ENCODE data around the gene SLC1A1.

Gene SLC1A1

DNA sequence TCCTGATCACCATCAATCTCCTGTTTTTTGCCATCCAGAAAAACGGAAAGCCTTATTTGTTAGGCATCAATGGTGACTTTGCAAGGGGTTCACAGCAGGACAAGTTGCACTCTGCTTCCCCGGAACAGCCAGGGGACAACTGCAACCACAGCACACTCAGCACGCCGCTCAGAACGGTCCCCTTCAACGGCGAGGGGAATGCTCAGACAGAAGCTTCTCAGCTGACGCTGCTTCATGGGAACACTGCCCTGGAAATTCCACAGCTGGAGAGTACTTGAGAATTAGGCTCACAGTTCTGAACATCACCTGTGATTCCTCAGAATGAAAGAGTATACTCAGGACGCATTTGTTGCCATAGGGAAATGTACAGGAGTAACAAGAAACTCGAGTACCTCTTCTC lies 131.7 kb downstream of the SLC1A1 start:
- DNase-seq: no peak

DNA sequence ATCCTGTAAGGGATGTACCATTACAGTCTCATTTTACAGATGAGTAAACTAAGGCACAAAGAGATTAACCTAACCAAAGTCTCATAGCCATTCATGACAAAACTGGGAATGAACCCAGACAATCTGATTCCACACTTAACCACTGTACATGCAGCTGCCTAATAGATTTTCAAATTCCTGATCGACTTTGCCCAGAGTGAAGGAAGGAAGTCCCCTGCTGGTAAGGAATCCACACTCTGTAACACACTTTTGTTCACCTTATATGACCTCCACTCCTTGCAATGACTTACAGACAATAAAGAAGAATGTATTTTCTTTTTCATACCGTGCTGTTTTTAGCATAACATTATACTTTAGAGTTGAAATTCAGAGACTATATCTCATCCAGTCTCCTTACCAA lies 140.6 kb downstream of the SLC1A1 start:
- no peak for DNase-seq

Data from central memory CD4-positive, alpha-beta T cell (primary cell).